ENCODE results near the gene NTM.

Gene NTM

DNA sequence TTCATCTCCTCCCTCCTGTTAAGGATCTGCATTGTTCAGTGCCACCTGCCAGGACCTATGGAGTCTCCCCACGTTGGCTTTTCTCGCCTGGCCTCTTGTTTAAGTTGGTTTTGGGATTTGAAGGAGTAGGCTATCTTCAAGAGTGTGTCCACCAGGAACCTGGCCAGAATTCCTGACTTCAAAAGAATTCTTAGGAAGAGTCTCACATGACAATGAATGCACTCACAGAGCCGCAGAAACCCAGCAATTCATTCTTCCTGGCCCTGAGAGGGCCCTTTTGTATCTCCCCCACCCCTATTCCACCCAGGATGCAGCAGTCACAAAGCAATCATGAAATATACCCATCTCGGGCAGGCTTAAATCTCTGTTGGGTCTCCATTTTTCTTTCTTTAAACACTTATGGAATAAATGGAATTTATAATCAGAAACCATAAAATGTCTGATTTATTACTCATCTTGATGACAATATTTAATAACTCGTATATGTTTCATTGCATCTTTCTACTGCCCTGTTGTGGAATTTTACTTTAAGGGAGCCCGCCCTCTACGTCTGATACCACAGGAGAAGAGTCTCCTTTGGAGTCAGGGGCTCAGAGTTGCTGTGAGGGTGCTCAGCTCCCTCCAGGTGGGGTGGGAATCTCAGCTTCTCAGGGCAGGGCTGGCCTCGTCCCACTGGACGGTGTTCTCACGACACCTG is 507.0 kb downstream of the NTM start:
- no peak for DNase-seq

DNA sequence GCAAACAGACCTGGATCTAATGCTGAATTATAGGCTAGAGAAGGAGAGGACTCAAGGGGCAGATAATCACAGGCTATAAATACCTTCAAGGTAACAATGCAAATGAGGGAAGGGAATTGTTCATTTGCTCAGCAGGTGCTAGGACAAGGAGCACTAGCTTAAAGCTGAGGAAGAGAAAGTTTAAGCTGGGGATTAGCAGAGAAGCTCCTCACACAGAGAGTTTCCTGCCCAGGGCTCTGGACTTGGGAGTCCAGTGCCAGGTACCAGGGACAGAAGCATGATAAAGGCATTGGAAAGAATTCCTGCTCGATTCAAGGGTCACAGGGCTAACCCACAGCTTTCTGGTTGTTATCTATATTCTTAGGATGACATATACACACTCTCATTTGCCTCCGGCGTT is 509.9 kb downstream of the NTM start:
- no peak for DNase-seq

DNA sequence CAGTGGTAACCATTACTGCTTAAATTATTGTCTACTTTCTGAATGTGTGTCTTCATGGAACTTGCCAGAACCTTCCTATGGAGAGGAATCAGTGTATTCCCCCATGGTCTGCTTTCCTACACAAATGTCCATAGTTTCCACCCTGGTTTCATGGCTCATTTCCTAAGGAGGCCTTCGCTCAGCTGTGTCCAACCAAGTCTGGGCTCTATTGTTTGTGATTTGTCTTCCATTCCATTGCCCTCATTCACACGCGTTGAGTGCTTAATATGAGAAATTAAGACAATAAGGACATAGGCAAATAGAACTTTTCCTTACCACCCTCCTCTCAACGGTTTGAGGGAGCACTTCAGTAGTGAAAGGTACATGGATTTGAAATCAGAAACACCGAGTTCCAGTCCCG is 510.6 kb downstream of the NTM start:
- DNase-seq, result no peak

DNA sequence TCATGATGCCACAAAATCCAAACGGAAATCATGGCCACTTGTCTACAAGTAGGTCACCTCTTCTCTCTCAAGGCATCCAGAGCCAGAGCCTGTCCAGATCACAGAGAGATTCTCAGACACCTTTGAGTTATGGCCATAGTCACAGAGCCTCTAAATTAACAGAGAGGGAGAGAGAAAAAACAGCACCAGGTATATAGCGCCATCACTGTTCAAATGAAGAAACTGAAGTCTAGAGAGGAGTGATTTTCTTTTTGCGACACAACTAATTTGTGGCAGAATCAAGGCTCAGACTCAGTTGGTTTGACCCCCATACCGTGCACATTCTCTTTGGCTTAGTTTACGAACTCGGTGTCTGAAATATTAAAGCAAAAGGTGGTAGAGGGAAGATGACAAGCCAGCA is 512.9 kb downstream of the NTM start:
- no peak for DNase-seq

DNA sequence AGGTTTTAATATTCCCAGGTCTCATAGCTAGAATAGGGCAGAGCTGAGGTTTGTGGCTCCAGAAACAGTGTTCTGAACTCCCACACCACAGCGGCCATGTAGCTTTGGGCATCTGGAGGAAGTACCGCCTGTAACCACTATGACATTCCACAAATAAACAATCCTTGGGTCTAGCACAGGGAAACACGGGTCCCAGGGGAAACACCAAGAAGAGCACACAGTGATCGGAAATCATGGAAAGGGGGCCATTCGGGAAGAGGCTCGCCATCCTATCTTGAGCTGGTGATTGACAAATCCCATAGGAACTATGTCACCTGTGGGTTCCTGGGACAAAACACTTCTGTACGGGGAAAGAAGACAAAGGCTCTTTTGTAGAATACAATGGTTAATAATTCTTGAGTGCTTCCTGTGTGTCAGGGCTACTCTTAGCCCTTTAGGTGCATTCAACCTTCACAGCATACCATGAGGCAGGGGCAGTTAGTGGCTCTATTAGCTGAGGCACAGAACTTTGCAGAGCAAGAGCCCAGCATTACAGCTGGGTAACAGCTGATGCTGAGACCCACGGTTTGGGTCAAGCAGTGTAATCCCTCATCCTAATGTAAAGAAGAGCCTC is 514.2 kb downstream of the NTM start:
- no peak for DNase-seq

DNA sequence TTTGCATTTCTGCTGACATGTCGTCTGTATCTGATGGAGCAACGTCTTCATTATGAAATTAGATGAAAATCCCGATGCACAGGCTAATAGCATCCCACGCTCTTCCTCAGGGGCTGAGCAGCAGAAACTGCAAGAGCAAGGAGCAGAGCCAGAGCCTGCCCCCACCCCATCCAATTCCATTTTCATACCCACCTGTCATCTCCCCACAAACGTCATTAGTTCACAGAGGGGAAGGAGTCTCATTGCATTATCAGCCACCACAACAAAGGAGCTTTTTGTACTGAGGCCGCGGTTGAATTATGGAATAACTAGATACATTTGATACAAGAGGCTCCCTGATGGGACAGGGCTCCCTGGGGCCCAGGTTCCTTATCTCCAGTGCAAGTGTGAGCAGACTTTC is 515.0 kb downstream of the NTM start:
- DNase-seq, result no peak

DNA sequence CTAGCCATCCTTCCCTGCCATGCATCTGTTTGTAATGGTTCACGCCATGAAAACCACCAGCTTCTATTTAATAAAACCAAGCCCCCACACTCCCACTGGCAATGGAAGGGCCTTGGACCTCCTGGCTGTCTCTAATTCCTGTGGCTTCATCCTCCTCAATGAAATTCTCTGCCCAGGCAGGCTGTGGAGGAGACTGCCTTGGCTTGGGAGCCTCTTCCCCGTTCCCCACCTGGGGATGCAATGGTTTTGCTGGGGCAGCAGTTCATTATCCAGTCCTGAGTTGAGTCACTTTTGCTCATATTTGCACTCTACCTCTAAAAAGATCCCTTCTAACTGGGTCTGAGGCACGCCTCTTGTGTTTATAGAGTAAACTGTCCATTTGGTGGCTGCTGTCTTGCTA is 515.8 kb downstream of the NTM start:
- no peak for DNase-seq

DNA sequence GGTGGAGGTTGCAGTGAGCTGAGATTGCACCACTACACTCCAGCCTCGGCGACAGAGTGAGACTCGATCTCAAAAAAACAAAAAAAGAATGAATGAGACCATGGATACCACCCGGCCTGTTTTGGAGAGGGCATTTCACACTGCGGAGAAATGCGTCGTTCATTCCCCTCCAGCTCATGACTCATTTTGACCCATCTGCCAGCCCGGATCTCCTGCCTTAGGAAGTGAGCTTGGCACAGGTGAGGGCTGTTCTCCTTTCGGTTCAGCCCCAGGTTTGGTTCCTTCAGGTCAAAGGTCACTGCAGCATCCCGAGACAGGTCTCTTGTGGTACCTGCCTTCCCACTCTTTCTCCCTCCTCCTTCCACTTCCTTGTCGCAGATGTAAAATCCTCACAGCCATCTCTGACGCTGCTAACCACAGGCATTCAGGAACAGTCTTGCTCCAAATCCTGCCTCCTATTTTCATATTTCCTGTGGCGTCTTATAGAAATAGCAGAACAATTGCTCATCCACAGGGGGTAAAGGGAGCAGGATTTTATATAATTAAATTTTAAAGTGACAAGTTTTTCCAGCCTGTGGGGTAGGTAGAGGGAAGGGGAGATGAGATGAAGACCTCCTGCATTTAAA is 517.9 kb downstream of the NTM start:
- DNase-seq, result no peak

DNA sequence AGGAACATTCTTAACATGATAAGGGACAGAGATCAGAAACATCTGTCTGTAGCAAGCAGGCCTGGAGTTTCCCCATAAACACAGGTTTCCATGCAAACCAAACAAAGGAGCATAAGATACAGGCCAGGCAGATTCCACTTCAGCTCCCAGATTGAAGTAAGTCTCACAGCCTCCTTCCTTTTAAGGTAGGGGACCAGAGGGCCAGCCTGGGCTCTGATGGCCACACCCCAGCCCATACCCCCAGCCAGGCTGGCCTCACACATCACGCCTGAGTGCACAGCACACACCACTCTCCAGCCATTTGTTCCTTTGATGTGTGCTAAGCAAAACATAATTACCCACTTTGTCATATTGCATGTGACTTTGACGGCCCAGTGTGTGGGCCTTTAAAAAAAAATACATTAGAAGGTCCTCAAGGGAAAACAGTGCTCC is 518.7 kb downstream of the NTM start:
- DNase-seq, result no peak

DNA sequence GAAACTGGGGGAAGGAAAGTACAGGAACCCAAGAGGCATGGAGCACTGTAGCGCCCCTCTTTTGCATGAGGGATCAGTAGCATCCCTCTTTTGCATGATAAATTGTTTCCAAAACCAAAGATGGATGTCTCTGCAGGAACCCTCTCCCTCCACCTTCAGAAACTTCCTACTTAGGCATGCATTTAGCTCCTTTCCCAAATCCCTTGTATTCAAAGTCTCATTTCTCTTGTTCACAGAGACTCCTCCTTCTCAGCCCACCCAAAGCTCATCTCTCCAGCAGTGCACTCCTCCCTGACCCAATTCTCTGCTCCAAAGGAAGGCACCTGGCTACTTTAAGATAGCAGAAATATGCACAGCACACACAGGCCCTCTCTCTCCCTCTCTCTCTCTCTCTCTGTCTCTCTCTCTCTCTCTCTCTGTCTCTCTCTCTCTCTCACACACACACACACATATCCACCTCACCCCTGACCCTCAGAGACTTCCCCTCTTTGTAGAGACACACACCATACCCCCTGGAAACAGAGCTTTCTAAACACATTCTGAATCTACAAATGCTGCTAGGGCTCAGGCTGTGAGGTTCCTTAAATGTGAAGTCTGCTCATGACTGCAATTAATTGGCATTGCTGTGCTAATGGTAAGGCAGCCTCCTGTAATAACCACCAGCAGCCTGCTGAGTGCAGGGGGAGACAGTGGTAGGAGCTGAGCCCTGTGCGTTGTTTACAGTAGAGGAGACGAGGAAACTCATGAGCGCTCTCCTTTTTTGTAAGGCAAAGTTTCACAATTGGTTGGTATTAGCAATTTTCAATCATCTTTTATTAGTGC is 519.6 kb downstream of the NTM start:
- no peak for DNase-seq

DNA sequence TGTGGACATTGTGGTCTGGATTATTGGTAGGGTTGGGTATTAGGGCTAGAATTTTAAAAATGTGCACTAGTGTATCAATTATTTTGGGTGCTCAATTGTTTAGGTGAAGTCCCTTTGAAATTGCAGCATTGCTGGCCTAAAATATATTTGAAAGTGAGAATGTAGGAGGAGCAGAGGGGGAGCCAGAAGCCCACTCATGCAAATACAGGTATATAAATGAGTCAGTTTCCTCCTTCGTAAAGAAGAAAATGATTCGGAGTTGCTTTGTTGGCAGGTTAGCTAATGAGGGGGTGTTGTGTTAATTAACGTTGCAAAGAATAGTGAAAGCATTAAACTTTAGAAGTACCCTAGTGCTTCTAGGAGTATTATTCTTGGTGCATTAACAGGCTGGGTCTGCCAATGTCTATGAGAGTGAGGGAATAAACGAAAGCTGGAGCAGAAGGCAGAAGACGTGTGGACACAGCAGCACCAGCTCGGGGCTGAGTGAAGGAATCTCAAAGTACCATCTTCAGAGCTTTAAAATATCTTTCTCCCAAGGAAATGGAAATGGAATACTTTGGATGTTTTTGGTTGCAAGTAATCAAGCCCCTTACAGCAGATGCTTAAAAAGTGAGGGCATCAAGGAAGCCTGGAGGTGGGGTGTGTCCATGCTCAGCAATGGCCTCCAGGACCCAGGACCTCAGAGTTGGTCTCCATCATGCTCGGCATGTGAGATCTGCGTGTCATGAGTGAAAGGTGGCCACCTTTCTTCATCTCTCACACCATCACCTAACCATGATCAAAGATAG is 522.9 kb downstream of the NTM start:
- no peak for DNase-seq

DNA sequence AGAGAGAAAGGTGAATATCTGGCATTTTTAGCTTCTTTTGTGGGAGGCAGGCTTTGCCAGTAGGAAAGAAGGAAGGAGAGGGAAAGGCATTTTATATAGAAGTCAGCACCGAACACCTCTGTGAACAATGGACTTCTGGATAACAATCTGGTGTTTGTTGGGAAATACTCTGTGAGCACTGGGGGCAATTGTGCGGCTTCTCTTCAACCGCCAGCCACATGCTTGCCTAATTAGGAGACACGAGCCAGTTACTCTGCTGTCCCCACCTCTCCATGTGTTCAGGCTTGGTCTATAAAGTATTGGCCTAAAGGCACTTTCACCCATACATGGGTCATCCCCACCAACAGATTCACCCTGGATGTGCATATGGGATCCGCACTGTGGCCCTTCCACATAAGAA is 523.6 kb downstream of the NTM start:
- no peak for DNase-seq

DNA sequence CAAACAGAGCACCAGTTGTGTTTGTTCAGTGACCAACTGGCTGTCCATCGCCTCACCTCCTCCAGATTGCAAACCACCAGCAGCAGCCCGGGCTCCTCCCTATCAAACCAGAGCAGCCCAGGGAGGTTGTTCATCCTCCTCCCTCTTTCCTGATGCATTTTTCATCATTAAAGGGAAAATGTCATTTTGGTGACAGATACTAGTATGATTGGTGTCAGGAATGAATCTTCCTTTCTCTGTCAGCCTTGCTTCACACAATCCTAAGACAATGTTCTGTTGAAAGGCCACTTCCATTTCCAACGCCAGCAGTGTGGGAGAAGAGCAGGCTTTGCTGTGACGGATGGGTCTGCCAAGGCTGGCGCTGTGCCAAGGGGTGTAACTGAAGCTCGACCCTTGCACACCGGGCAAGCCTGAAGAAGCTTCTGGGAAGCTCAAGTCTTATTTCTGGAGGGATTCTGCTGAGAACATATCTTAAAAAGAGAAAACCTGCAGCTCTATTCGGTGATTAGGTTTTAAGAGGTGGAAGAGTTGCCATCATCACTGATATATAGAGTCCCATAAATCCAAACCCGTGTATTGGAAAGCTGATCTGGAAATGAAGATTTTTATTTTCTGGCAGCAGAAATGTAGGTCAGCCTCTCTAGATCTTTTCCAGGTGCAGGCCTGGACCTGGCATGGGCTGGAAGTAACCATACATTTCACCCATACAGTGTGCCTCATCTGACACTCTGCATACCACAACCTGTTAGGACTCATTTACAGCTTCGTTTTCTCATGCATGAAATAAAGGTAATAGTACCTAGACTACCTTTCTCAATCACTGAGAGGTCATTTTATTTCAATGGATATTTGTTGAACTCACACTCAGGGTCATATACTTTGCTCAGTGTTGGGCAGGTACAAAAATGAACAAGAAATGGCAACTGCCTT is 524.5 kb downstream of the NTM start:
- no peak for DNase-seq

DNA sequence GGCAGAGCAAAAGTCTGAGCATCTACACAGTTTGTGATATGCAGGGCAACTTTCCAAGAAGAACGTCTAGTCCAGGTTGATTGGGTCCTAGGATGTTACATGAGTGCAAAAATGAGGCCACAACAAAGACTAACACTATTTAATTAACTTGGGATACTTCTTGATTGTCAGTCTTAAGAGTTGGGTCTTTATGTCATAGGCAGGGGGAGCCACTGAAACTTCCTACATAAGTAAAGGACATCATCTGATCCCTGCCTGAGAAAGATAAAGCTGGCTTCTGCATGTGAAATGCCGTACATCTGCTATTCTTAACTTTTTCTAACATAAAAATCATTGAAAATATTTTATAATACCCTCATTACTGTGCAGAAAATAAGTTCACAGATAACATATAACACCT is 525.5 kb downstream of the NTM start:
- no peak for DNase-seq

DNA sequence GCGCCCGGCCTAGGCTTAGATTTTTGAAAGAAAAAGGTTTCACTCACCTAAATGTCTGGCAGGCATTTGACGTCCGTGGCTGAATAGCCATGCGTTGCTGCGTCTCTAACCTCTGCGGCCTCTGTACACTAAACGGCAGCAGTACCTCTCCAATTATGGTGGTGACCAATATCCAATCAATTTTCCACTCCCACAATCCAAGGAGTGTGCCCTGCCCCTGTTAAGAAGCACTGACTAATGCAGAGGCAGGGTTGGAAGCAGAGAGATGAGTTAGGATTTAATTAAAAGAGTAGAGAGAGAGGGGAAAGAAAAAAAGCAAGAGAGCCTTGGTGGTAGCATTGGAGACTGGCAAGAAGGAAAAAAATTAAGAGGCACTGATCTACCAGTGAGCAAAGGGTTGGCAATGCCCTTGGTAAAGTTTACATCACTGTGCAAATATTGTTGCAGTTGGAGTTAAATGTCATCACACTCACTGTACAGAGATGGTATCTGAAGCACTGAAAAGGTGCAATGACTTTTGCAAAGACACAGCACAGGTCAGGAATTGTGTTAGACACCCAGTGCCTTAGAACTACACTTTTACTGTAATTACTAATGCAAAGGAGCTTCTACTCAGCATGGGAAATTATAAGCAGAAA is 526.7 kb downstream of the NTM start:
- DNase-seq, result no peak

DNA sequence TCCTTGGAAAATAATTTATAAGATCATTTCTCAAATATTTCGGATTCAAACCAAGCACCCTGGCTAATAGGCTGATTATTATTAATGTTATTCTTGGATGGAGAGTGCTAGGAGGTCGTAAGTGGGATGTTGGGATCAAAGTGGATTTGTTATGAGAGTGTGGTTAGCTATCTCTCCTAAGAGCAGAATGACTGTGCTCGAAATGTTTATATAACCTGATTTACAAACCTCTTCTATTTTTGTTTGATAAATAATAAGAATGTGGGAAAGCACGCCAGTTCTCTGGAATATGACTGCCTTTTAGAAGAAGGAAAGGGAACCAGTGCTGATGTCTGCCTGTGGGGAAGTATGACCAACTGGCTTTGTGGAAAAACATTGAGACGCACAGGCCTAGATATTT is 527.5 kb downstream of the NTM start:
- no peak for DNase-seq

DNA sequence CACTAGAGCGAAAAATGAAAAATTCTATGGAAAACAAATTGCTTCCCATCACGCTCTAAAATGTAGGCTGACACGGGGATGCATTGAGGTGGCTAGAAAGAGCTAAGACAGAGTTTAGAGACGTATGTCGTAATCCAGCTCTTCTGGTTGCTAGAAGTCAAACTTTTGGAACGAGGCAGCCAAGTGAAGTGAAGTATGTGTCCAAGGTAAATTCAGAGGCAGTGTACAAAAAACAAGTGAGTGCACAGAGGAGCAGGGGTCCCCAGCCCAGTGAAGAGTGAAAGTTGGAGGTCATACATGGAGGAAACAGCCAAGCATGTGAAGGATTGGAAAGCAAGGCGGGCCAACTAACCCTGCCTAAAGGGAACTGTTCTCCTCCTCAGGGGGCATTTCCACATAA is 528.5 kb downstream of the NTM start:
- DNase-seq, result no peak

DNA sequence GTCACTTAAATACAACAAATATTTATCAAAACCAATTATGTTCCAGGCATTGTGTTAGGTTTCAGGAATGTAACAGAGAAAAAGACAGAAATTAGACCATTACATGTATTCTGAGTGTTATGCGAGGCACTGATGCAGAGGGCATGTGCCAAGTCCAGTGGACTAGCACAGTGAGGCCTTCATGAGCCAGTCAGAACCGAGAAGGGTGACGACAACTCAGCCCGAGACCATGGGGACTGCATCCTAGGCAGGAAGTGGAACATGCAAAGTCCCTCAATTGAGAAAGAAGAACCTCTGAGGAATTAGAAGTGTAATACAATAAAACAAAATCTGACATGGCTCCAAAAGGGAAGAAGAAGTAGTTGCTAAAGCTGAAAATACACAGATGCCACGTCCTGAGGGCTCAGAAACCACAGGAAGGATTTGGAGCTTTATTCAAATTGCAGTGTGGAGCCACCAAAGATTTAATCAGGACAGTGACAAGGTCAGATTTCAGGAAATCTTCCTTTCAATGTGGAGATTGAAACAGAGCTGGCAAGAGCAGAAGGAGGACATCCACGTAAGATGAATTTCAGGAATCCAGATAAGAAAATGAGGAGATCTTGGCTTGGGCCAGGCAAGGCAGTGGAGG is 529.6 kb downstream of the NTM start:
- no peak for DNase-seq

DNA sequence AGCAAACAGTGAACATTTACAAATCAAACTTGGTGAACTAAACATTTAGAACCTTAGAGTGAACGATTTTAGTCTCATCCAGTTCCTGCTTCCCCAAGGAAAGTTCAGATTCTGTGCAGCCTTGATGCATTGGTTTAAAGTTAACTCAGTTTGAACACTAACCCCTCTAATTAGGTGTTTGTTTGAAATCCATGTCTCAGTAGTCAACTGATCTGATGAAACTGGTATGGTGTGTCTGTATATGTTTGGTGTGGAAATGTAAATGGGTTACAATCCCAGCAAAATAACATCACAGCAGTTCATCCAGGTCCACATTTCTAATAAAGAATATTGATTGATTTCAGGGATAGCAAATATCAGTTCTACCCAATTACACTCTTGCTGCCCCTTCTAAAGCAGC is 532.0 kb downstream of the NTM start:
- no peak for DNase-seq

DNA sequence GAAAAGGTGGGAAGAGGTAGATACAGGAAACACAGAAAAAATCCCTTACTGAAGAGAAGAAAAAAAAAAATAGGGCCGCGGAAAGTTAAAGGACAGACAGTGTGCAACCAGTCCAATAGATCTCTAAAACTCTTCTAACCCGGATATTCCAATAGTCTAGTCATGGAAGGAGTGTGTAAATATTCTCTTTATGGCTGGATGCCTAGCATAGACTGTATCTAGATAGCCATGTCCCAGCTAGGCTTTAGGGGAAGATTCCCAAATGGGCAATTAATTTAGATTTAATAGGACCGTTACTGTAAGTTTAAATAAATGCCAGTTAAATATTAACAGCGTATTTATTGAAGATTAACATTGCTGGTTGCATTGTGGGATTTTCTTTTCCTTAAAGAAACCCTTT is 532.7 kb downstream of the NTM start:
- no peak for DNase-seq

DNA sequence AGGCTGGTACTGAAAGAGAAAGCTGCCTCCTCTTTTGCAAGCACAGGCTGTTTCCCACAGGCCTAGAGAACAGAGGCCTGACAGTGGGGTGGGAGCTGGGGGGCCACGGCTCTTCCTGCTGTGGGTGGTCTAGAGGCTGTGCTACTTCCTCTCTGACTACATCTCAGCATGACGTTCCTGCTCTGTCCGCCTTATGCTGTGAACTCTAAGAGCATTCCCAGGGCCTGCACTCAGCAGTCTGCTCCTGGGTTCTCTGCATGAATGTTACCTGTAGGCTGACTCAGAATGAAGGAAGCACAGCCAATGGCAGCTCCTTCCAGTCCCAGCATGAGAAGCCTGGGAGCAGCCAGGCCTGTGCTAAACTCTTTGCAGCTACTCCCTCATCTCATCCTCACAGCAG is 534.3 kb downstream of the NTM start:
- no peak for DNase-seq
